IPS-18a (cell line): Measurements from ENCODE around the gene ART3.
A peak's percentile ranks its signal among the peaks of the same experiment; 100 is the strongest.

ENCODE experiments used
- H3K27ac ChIP-seq: one replicate; pipeline ENCODE4 v1.5.1; 2013; ENCODE audit warnings: low read length
- H3K27me3 ChIP-seq: one replicate; pipeline ENCODE4 v1.6.1; 2013; ENCODE audit warnings: mild to moderate bottlenecking, low read length; ENCODE audit not compliant: control insufficient read depth, insufficient read depth
- H3K36me3 ChIP-seq: one replicate; pipeline ENCODE4 v1.6.1; 2013; ENCODE audit warnings: low read depth, low read length; ENCODE audit not compliant: control insufficient read depth
- H3K4me1 ChIP-seq: one replicate; pipeline ENCODE4 v1.6.1; 2013; ENCODE audit warnings: low read depth, low read length; ENCODE audit not compliant: control insufficient read depth
- H3K4me3 ChIP-seq: one replicate; pipeline ENCODE4 v1.5.1; 2013; ENCODE audit warnings: low read length
- H3K9ac ChIP-seq: one replicate; pipeline ENCODE4 v1.6.1; 2013; ENCODE audit warnings: mild to moderate bottlenecking, low read length, moderate library complexity
- H3K9me3 ChIP-seq: one replicate; pipeline ENCODE4 v1.6.1; 2013; ENCODE audit warnings: low read depth, low read length; ENCODE audit not compliant: control insufficient read depth

ART3 gene

GRCh38 chr4:76055016-76055415 lies 19.5 kb upstream of the ART3 start:
- Histone ChIP-seq H3K9ac (no peak overlapping the region), H3K36me3 (no peaks in the 10 kb centered on the region), H3K4me3 (no peak overlapping the region), H3K4me1 (peaks cover 21% of the 10 kb centered on the region), H3K9me3 (no peaks in the 10 kb centered on the region), H3K27ac (no peak overlapping the region), H3K27me3 (no peaks in the 10 kb centered on the region)

- H3K9me3 ChIP-seq, result no peaks in the 10 kb centered on the region
- H3K4me1 ChIP-seq, result peaks cover 21% of the 10 kb centered on the region
- no peaks in the 10 kb centered on the region for H3K27me3 ChIP-seq
- no peak overlapping the region for H3K27ac ChIP-seq
- H3K4me3 ChIP-seq, result no peak overlapping the region
- H3K9ac ChIP-seq, result no peak overlapping the region
- no peaks in the 10 kb centered on the region for H3K36me3 ChIP-seq
These were observed 19.1 kb upstream of the ART3 start for GRCh38 chr4:76055421-76055820.

GRCh38 chr4:76058302-76058701 lies 16.2 kb upstream of the ART3 start:
- Histone ChIP-seq H3K9ac (no peak overlapping the region), H3K9me3 (no peaks in the 10 kb centered on the region), H3K27ac (no peak overlapping the region), H3K4me1 (peaks cover 21% of the 10 kb centered on the region), H3K27me3 (no peaks in the 10 kb centered on the region), H3K4me3 (no peak overlapping the region), H3K36me3 (no peaks in the 10 kb centered on the region)

GRCh38 chr4:76058888-76059426 lies 15.6 kb upstream of the ART3 start:
- Histone ChIP-seq H3K27ac (no peak overlapping the region), H3K4me1 (peaks cover 17% of the 10 kb centered on the region)

GRCh38 chr4:76059750-76060149 lies 14.8 kb upstream of the ART3 start:
- Histone ChIP-seq H3K36me3 (no peaks in the 10 kb centered on the region), H3K27me3 (no peaks in the 10 kb centered on the region), H3K4me3 (no peak overlapping the region), H3K27ac (no peak overlapping the region), H3K4me1 (peaks cover 17% of the 10 kb centered on the region), H3K9me3 (no peaks in the 10 kb centered on the region), H3K9ac (no peak overlapping the region)

More at GRCh38 chr4:76058888-76059426, 15.6 kb upstream of the ART3 start:
- no peaks in the 10 kb centered on the region for H3K27me3 ChIP-seq
- no peaks in the 10 kb centered on the region for H3K36me3 ChIP-seq
- H3K9ac ChIP-seq, result no peak overlapping the region
- no peak overlapping the region for H3K4me3 ChIP-seq
- H3K9me3 ChIP-seq, result no peaks in the 10 kb centered on the region

GRCh38 chr4:76060506-76060905 lies 14.0 kb upstream of the ART3 start:
- H3K36me3 ChIP-seq, result no peaks in the 10 kb centered on the region
- H3K9me3 ChIP-seq, result no peaks in the 10 kb centered on the region
- no peak overlapping the region for H3K4me3 ChIP-seq
- H3K9ac ChIP-seq, result no peak overlapping the region
- H3K27me3 ChIP-seq, result no peaks in the 10 kb centered on the region
- H3K4me1 ChIP-seq, result peaks cover 12% of the 10 kb centered on the region
- no peak overlapping the region for H3K27ac ChIP-seq

GRCh38 chr4:76061421-76061820 lies 13.1 kb upstream of the ART3 start:
- Histone ChIP-seq H3K4me3 (no peak overlapping the region), H3K9me3 (no peaks in the 10 kb centered on the region), H3K36me3 (no peaks in the 10 kb centered on the region), H3K27me3 (no peaks in the 10 kb centered on the region), H3K9ac (no peak overlapping the region), H3K4me1 (peaks cover 3% of the 10 kb centered on the region), H3K27ac (no peak overlapping the region)

- no peaks in the 10 kb centered on the region for H3K36me3 ChIP-seq
- H3K9ac ChIP-seq, result no peak overlapping the region
- H3K27me3 ChIP-seq, result no peaks in the 10 kb centered on the region
- H3K4me1 ChIP-seq, result no peaks in the 10 kb centered on the region
- H3K9me3 ChIP-seq, result no peaks in the 10 kb centered on the region
- no peak overlapping the region for H3K4me3 ChIP-seq
- no peak overlapping the region for H3K27ac ChIP-seq
These were observed 12.5 kb upstream of the ART3 start for GRCh38 chr4:76061982-76062381.

- no peak overlapping the region for H3K9ac ChIP-seq
- H3K9me3 ChIP-seq, result no peaks in the 10 kb centered on the region
- H3K36me3 ChIP-seq, result no peaks in the 10 kb centered on the region
- H3K4me3 ChIP-seq, result no peak overlapping the region
- H3K4me1 ChIP-seq, result peaks cover under 1% of the 10 kb centered on the region
- no peak overlapping the region for H3K27ac ChIP-seq
- no peaks in the 10 kb centered on the region for H3K27me3 ChIP-seq
These were observed 8.0 kb upstream of the ART3 start for GRCh38 chr4:76066546-76066945.

- Histone ChIP-seq H3K9me3 (no peaks in the 10 kb centered on the region), H3K36me3 (no peaks in the 10 kb centered on the region), H3K4me1 (peaks cover 10% of the 10 kb centered on the region), H3K9ac (no peak overlapping the region), H3K27me3 (no peaks in the 10 kb centered on the region), H3K4me3 (no peak overlapping the region), H3K27ac (no peak overlapping the region)
These were observed 6.7 kb upstream of the ART3 start for GRCh38 chr4:76067652-76068286.

- peaks cover 18% of the 10 kb centered on the region for H3K4me1 ChIP-seq
- H3K27me3 ChIP-seq, result no peaks in the 10 kb centered on the region
- H3K9me3 ChIP-seq, result no peaks in the 10 kb centered on the region
- H3K4me3 ChIP-seq, result peak overlapping the region; percentile 35
- H3K27ac ChIP-seq, result peak overlapping the region; percentile 90
- H3K36me3 ChIP-seq, result no peaks in the 10 kb centered on the region
- H3K9ac ChIP-seq, result peak overlapping the region; percentile 39
These were observed 1.7 kb upstream of the ART3 start for GRCh38 chr4:76072760-76073159.

- Histone ChIP-seq H3K9ac (no peak overlapping the region), H3K9me3 (no peaks in the 10 kb centered on the region), H3K36me3 (no peaks in the 10 kb centered on the region), H3K4me1 (peaks cover 18% of the 10 kb centered on the region), H3K4me3 (no peak overlapping the region), H3K27me3 (no peaks in the 10 kb centered on the region), H3K27ac (no peak overlapping the region)
These were observed 588 bp downstream of the ART3 start for GRCh38 chr4:76074993-76075600.
